GM21723 (cell line): ENCODE data around the gene HERC3.

Source experiments
- ATAC-seq: cut with Tn5 transposase; IDR thresholded peaks from one replicate; pipeline ENCODE4 v1.9.1; 2021; ENCODE audit warnings: mild to moderate bottlenecking, moderate library complexity; ENCODE audit not compliant: unreplicated experiment

HERC3 gene

GRCh38 chr4:88659055-88659889 lies 67.0 kb downstream of the HERC3 start:
- ATAC-seq = peak; percentile 96

- ATAC-seq = peak; percentile 12
Observed at GRCh38 chr4:88659890-88660208, 67.6 kb downstream of the HERC3 start.

- ATAC-seq = no peak
Observed at GRCh38 chr4:88660446-88661294, 68.4 kb downstream of the HERC3 start.

- ATAC-seq = no peak
Observed at GRCh38 chr4:88661739-88662138, 69.5 kb downstream of the HERC3 start.

- peak; percentile 59 for ATAC-seq
Observed at GRCh38 chr4:88672987-88673386, 80.7 kb downstream of the HERC3 start.

- ATAC-seq = no peak
Observed at GRCh38 chr4:88673886-88674285, 81.6 kb downstream of the HERC3 start.

GRCh38 chr4:88674565-88674964 lies 82.3 kb downstream of the HERC3 start:
- no peak for ATAC-seq

- ATAC-seq = no peak
Observed at GRCh38 chr4:88674979-88675378, 82.7 kb downstream of the HERC3 start.

GRCh38 chr4:88675543-88675942 lies 83.3 kb downstream of the HERC3 start:
- no peak for ATAC-seq

GRCh38 chr4:88681209-88681608 lies 88.9 kb downstream of the HERC3 start:
- no peak for ATAC-seq

GRCh38 chr4:88690355-88690754 lies 98.1 kb downstream of the HERC3 start:
- ATAC-seq = no peak

- no peak for ATAC-seq
Observed at GRCh38 chr4:88693792-88694191, 101.5 kb downstream of the HERC3 start.

GRCh38 chr4:88696630-88697029 lies 104.3 kb downstream of the HERC3 start:
- ATAC-seq = no peak

GRCh38 chr4:88697141-88697540 lies 104.9 kb downstream of the HERC3 start:
- no peak for ATAC-seq

- peak; percentile 97 for ATAC-seq
Observed at GRCh38 chr4:88697588-88698329, 105.5 kb downstream of the HERC3 start, which contains the start of gene NAP1L5. TSS of gene NAP1L5 (minus strand) at chr4:88697829. CDS start at chr4:88697754, 75 bp downstream.

GRCh38 chr4:88698519-88698918 lies 106.2 kb downstream of the HERC3 start:
- ATAC-seq = no peak

- ATAC-seq = no peak
Observed at GRCh38 chr4:88702782-88703181, 110.5 kb downstream of the HERC3 start.

GRCh38 chr4:88705223-88705622 lies 112.9 kb downstream of the HERC3 start:
- ATAC-seq = no peak

- ATAC-seq = no peak
Observed at GRCh38 chr4:88705805-88706492, 113.7 kb downstream of the HERC3 start.

GRCh38 chr4:88706574-88706973 lies 114.3 kb downstream of the HERC3 start:
- no peak for ATAC-seq

GRCh38 chr4:88709989-88710388 lies 117.7 kb downstream of the HERC3 start:
- ATAC-seq = no peak
